Activated naive CD8-positive, alpha-beta T cell treated with anti-CD3 and anti-CD28 coated beads, Interleukin-2, amount 50 U/mL, for 16 hours (primary cell): ENCODE results near the gene PDZK1IP1.

ENCODE experiments used
- DNase-seq: peaks from one replicate; pipeline ENCODE4 v3.0.0-alpha.2; 2020; ENCODE audit warnings: low read depth, low spot score

PDZK1IP1 gene

GRCh38 chr1:47137925-47138615 lies 51.8 kb downstream of the PDZK1IP1 start:
- DNase-seq: no peak

GRCh38 chr1:47137198-47137597 lies 52.6 kb downstream of the PDZK1IP1 start, which contains the start of gene CYP4A22:
CYP4A22 (plus strand) TSS chr1:47137441; CDS start chr1:47137486, 45 bp downstream.
- DNase-seq: no peak
